OCI-LY1 (cell line): Measurements from ENCODE around the gene IGF1R.

Experiments used
- H2AFZ ChIP-seq: fragments of 200-600 bp; sonication (generic), shearing (Covaris generic); 2 replicates; pipeline ENCODE4 v1.6.0; 2014; ENCODE audit warnings: antibody characterized with exemption, mild to moderate bottlenecking, low read length
- H3F3A ChIP-seq: fragments of 200-600 bp; sonication (generic), shearing (Covaris generic); 2 replicates; pipeline ENCODE4 v1.6.0; 2014; ENCODE audit warnings: mild to moderate bottlenecking, antibody characterized with exemption, low read length, moderate library complexity; ENCODE audit not compliant: insufficient read depth
- H3K27ac ChIP-seq: fragments of 200-600 bp; sonication (generic); 2 replicates; pipeline ENCODE4 v1.5.1; 2014; ENCODE audit warnings: low read length, mixed run types, mild to moderate bottlenecking, low read depth; ENCODE audit not compliant: poor library complexity, severe bottlenecking
- H3K27me3 ChIP-seq: fragments of 200-600 bp; sonication (generic); 2 replicates; pipeline ENCODE4 v1.6.0; 2014; ENCODE audit warnings: antibody characterized with exemption, mild to moderate bottlenecking, low read length, moderate library complexity; ENCODE audit not compliant: insufficient read depth
- H3K36me3 ChIP-seq: fragments of 200-600 bp; sonication (generic); 2 replicates; pipeline ENCODE4 v1.6.1; 2014; ENCODE audit warnings: mild to moderate bottlenecking, antibody characterized with exemption, low read length, moderate library complexity, mixed read lengths; ENCODE audit not compliant: insufficient read depth
- H3K4me1 ChIP-seq: fragments of 200-600 bp; sonication (generic); 2 replicates; pipeline ENCODE4 v1.5.1; 2014; ENCODE audit warnings: mild to moderate bottlenecking, low read length, moderate library complexity; ENCODE audit not compliant: insufficient read depth, severe bottlenecking
- H3K4me2 ChIP-seq: fragments of 200-600 bp; sonication (generic), shearing (Covaris generic); 2 replicates; pipeline ENCODE4 v1.6.1; 2014; ENCODE audit warnings: low read length
- H3K4me3 ChIP-seq: fragments of 200-600 bp; sonication (generic); 2 replicates; pipeline ENCODE4 v1.5.1; 2014; ENCODE audit warnings: low read length, low read depth, mild to moderate bottlenecking, mixed read lengths; ENCODE audit not compliant: poor library complexity, severe bottlenecking
- H3K79me2 ChIP-seq: fragments of 200-600 bp; shearing (Covaris generic); 2 replicates; pipeline ENCODE4 v1.6.1; 2016; ENCODE audit warnings: mixed run types, low read length, mixed read lengths; ENCODE audit not compliant: insufficient read depth
- H3K9ac ChIP-seq: fragments of 200-600 bp; sonication (generic), shearing (Covaris generic); 2 replicates; pipeline ENCODE4 v1.6.1; 2014; ENCODE audit warnings: mild to moderate bottlenecking, low read length, mixed read lengths
- H3K9me2 ChIP-seq: fragments of 200-600 bp; sonication (generic), shearing (Covaris generic); 2 replicates; pipeline ENCODE4 v1.6.1; 2014; ENCODE audit warnings: low read depth, mild to moderate bottlenecking, low read length, mixed read lengths
- H3K9me3 ChIP-seq: fragments of 200-600 bp; shearing (Covaris generic); 2 replicates; pipeline ENCODE4 v1.6.1; 2014; ENCODE audit warnings: low read length, mixed read lengths
- H4K20me1 ChIP-seq: fragments of 200-600 bp; sonication (generic), shearing (Covaris generic); 2 replicates; pipeline ENCODE4 v1.6.0; 2016; ENCODE audit warnings: mild to moderate bottlenecking, low read length; ENCODE audit not compliant: insufficient read depth
- EZH2 ChIP-seq: fragments of 200-600 bp; sonication (generic), shearing (Covaris generic); IDR thresholded peaks from 2 replicates; pipeline ENCODE4 v1.8.0; 2017; ENCODE audit warnings: borderline replicate concordance, mixed run types, mild to moderate bottlenecking, antibody characterized with exemption, low read length, moderate library complexity, mixed read lengths
- TF ChIP-seq, protein P1 (sequence below): fragments of 200-600 bp; sonication (generic), shearing (Covaris generic); IDR thresholded peaks from 2 replicates; pipeline ENCODE4 v1.5.1; 2017; ENCODE audit warnings: mild to moderate bottlenecking, antibody characterized with exemption, low read length, moderate library complexity, mixed read lengths

IGF1R gene

DNA sequence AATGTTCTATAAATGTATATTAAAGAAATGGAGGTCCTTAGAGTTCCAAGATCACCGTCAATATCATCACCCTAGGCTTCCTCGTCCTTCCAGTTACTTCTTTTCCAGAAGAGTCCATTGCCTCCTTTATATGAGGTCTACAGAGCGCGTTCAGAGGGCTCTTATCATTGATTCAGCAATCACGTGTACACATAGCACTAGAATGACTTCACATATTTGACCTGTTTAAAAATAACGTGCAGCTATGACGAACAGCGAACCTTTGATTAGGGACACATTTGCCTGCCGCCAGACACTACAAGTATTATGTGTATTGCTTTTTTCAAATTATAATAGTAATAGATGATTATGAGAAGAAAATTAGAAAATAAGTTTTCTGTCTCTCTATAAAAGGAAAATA, 26.0 kb downstream of the IGF1R start:
- Histone ChIP-seq H2AFZ (no peak overlapping the region), H3K27me3 (no peaks in the 10 kb centered on the region), H3K9me2 (no peaks in the 10 kb centered on the region), H3K4me3 (no peak overlapping the region), H3K9ac (no peak overlapping the region), H3K27ac (no peak overlapping the region), H3K9me3 (no peaks in the 10 kb centered on the region), H3K4me1 (no peaks in the 10 kb centered on the region), H3K79me2 (no peaks in the 10 kb centered on the region), H3K4me2 (no peak overlapping the region), H4K20me1 (no peaks in the 10 kb centered on the region), H3K36me3 (no peaks in the 10 kb centered on the region), H3F3A (no peaks in the 10 kb centered on the region)
- TF ChIP-seq, protein P1, sequence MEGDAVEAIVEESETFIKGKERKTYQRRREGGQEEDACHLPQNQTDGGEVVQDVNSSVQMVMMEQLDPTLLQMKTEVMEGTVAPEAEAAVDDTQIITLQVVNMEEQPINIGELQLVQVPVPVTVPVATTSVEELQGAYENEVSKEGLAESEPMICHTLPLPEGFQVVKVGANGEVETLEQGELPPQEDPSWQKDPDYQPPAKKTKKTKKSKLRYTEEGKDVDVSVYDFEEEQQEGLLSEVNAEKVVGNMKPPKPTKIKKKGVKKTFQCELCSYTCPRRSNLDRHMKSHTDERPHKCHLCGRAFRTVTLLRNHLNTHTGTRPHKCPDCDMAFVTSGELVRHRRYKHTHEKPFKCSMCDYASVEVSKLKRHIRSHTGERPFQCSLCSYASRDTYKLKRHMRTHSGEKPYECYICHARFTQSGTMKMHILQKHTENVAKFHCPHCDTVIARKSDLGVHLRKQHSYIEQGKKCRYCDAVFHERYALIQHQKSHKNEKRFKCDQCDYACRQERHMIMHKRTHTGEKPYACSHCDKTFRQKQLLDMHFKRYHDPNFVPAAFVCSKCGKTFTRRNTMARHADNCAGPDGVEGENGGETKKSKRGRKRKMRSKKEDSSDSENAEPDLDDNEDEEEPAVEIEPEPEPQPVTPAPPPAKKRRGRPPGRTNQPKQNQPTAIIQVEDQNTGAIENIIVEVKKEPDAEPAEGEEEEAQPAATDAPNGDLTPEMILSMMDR: no peak
- TF ChIP-seq EZH2: no peak

DNA sequence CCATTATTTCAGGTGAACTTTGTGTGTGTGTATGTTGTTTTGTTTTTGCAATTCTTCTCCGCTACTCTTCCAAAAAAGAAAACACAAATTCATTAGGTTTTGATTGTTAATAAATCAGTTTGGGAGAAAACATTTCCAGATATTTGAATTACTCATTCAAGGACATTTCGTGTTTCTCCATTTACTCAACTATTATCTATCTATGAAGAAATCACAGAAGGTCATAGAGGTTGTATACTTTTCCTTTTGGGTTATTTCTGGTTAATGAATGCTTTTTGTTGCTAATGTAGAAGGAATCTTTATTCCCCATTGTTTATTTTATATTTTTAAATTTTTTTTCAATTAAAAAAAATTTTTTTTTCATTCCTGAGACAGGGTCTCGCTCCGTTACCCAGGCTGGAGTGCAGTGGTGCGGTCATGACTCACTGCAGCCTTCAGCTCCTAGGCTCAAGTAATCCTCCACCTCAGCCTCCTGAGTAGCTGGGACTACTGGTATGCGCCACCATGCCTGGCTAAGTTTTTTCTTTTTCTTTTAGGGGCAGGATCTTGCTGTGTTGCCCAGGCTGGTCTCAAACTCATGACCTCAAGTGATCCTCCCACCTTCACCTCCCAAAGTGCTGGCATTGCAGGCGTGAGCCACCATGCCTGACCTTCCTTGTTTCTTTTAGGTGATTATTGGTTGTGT, 28.4 kb downstream of the IGF1R start:
- Histone ChIP-seq H3K79me2 (no peaks in the 10 kb centered on the region), H3K27ac (no peak overlapping the region), H3K27me3 (no peaks in the 10 kb centered on the region), H3K4me1 (no peaks in the 10 kb centered on the region), H3K4me3 (no peak overlapping the region), H2AFZ (no peak overlapping the region), H3F3A (no peaks in the 10 kb centered on the region), H4K20me1 (no peaks in the 10 kb centered on the region), H3K4me2 (no peak overlapping the region), H3K9me2 (no peaks in the 10 kb centered on the region), H3K9me3 (no peaks in the 10 kb centered on the region), H3K36me3 (no peaks in the 10 kb centered on the region), H3K9ac (no peak overlapping the region)
- TF ChIP-seq EZH2: no peak
- TF ChIP-seq, protein P1: no peak

DNA sequence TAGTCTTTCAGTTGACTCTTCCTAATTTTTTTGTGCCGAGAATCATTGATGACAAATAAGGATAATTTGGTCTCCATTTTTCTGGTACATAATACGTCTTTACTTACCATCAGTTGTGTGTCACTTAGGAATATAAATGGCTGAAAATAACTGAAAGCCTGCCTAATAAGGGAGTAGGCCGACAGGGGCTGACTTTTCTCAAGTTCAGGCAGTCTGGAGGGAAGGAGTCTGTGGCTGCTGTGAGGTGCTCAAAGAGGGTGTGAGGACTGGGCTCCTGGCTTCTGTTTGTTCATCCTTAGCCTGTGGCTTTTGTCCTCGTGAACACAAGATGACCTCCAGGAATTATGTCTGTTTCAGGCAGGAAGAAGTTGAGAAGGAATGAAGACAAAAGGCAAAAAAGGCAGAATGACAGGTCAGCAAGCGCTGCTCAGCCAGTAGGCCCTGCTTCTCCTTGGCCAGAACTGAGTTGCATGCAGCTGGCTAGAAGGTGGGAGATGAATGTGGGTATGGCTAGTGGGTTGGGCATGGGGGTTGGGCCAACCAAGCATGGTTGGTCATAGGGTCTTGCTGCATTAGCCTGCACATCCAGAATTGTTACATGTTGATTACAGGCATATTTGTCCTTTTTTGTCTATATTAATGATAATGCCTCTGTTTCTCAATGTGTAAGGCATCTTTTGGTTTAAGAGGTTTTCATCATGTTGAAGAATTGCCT, 29.2 kb downstream of the IGF1R start:
- Histone ChIP-seq H3K27ac (no peak overlapping the region), H3K27me3 (no peaks in the 10 kb centered on the region), H3K4me3 (no peak overlapping the region), H3K9ac (no peak overlapping the region), H2AFZ (no peak overlapping the region), H3K9me2 (no peaks in the 10 kb centered on the region), H3K4me1 (no peaks in the 10 kb centered on the region), H3K79me2 (no peaks in the 10 kb centered on the region), H3K36me3 (no peaks in the 10 kb centered on the region), H4K20me1 (no peaks in the 10 kb centered on the region), H3K4me2 (no peak overlapping the region), H3F3A (no peaks in the 10 kb centered on the region), H3K9me3 (no peaks in the 10 kb centered on the region)
- TF ChIP-seq, protein P1: no peak
- TF ChIP-seq EZH2: no peak
